ACC112 (cell line): Measurements from ENCODE around the gene CFAP99.
A peak's percentile ranks its signal among the peaks of the same experiment; 100 is the strongest.
"Not testable (repeated sequence)": the region's sequence is repeated elsewhere in the genome, so short reads cannot be mapped to it uniquely, and the experiment has no call there.

ENCODE experiments used
- H2AFZ ChIP-seq: fragments of 200-600 bp; sonication (generic); one replicate; pipeline ENCODE4 v1.6.0; 2017; ENCODE audit warnings: antibody characterized with exemption, low read length; ENCODE audit not compliant: unreplicated experiment
- H3K27ac ChIP-seq: fragments of 200-600 bp; sonication (generic); 2 replicates; pipeline ENCODE4 v1.5.1; 2014; ENCODE audit warnings: low read depth, mild to moderate bottlenecking, antibody characterized with exemption, low read length, moderate library complexity
- H3K27me3 ChIP-seq: fragments of 200-600 bp; sonication (generic); 2 replicates; pipeline ENCODE4 v1.6.1; 2014; ENCODE audit warnings: mild to moderate bottlenecking, antibody characterized with exemption, low read length, moderate library complexity, mixed read lengths; ENCODE audit not compliant: insufficient read depth
- H3K36me3 ChIP-seq: fragments of 200-600 bp; sonication (generic); 2 replicates; pipeline ENCODE4 v1.6.1; 2016; ENCODE audit warnings: mild to moderate bottlenecking, antibody characterized with exemption, low read length, moderate library complexity, mixed read lengths; ENCODE audit not compliant: insufficient read depth
- H3K4me1 ChIP-seq: fragments of 200-600 bp; sonication (generic); one replicate; pipeline ENCODE4 v1.6.1; 2016; ENCODE audit warnings: low read length, mixed read lengths; ENCODE audit not compliant: insufficient read depth, unreplicated experiment, control insufficient read depth
- H3K4me3 ChIP-seq: fragments of 200-600 bp; sonication (generic); 2 replicates; pipeline ENCODE4 v1.5.1; 2014; ENCODE audit warnings: mild to moderate bottlenecking, low read depth, low read length
- H3K79me2 ChIP-seq: fragments of 200-600 bp; sonication (generic); one replicate; pipeline ENCODE4 v1.6.0; 2016; ENCODE audit warnings: low read length; ENCODE audit not compliant: control insufficient read depth, unreplicated experiment, insufficient read depth

Gene CFAP99

DNA sequence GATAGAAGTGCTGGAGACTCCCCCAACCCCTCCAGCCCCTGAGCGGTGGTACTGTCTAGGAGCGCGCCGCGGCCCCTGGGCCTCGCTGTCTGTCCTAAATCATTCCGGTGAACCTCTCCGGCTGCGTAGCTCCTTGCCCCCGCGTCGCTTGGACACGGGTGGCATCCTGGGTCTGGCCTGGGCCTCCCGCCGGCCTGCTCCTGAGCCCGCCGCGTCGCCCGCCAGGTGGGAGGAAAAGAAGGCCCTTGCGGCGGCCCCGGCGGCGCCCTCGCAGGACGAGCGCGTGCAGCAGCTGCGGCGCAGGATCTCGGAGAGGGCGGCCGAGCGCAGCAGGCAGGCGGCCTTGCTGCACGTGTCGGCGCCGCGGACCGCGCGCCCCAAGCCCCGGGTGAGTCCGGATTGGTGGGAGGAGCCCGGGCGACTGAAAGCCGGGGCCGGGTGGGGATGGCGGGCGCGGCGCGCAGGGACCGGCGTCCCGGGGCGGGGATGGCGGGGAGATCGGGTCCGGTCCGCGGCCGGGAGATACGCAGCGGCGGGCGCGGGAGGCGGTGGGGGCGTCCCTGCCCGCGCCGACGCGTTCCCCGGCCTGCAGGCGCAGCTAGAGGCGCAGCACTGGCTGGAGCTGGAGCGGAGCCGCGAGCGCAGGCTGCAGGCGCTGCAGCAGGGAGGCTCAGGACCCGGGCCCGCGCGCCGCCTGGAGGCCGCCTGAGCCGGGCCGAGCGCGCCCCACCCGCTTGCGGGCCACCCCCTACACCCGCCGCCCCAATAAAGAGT lies 43.6 kb downstream of the CFAP99 start:
- no peaks in the 10 kb centered on the region for H3K27me3 ChIP-seq
- peak overlapping the region; percentile 70 for H2AFZ ChIP-seq

DNA sequence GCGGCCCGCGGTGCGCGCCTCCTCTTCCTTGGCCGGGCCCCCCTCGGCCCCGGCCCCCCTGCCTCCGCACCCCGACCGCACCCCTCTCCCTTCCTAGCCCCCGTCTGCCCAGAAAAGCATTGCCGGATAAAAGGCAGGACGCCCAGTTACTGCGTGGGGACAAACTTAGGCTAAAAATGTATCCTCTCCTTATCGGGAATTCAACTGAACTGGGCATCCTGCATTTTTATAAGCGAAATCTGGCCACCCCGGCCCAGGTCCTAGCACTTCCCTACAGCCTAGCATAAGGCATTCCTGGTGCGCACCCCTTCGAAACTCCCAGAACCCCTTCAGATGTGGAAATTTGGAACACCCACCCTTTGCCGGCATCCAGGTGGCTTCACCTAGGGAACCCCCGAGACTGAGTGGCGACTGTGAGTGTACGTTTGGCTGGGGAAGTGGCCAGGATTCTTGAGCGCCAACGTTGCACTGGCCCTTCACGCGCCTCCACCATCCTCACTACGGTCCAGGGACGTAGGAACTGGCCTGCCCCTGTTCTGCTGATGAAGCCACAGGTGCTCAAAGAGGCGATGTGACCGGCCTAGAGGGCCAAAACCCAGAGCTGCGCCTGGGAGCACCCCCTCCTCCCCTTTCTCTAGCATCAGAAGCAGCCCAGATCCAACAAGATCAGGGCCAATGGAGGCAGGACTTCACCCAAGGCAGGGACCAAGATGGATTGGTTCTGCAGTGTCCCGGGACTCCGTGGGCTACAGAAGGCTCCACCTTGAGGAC lies 44.4 kb downstream of the CFAP99 start:
- Histone ChIP-seq H3K4me1 (peaks cover 8% of the 10 kb centered on the region), H3K27ac (no peak overlapping the region), H3K4me3 (peak overlapping the region; percentile 78), H3K36me3 (no peaks in the 10 kb centered on the region), H3K79me2 (peaks cover 7% of the 10 kb centered on the region), H2AFZ (no peak overlapping the region), H3K27me3 (no peaks in the 10 kb centered on the region)

More for the DNA sequence above, 43.6 kb downstream of the CFAP99 start:
- Histone ChIP-seq H3K27ac (no peak overlapping the region), H3K4me3 (peak overlapping the region; percentile 78), H3K4me1 (peaks cover 8% of the 10 kb centered on the region), H3K79me2 (no peaks in the 10 kb centered on the region), H3K36me3 (no peaks in the 10 kb centered on the region)

DNA sequence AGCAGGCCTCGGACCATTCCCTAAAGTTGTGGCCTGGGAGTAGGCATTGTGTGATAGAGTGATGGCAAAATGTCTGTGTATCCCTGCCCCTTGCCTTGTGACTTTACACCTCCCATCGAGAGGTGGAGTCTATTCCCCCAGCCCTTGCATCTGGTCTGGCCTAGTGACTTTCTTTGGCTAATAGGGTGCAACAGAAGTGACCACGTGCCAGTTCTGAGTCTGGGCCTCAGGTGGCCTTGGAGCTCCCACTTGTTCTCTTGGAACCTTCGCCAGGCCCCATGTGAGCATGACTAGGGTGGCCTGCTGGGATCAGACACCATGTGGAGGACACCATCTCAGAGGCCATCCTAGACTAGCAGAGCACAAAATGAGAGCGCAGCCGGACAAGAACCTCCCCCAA lies 46.3 kb downstream of the CFAP99 start:
- peaks cover 8% of the 10 kb centered on the region for H3K4me1 ChIP-seq
- H2AFZ ChIP-seq, result no peak overlapping the region
- H3K4me3 ChIP-seq, result no peak overlapping the region
- H3K36me3 ChIP-seq, result no peaks in the 10 kb centered on the region
- no peak overlapping the region for H3K27ac ChIP-seq
- peaks cover 23% of the 10 kb centered on the region for H3K79me2 ChIP-seq
- H3K27me3 ChIP-seq, result no peaks in the 10 kb centered on the region

DNA sequence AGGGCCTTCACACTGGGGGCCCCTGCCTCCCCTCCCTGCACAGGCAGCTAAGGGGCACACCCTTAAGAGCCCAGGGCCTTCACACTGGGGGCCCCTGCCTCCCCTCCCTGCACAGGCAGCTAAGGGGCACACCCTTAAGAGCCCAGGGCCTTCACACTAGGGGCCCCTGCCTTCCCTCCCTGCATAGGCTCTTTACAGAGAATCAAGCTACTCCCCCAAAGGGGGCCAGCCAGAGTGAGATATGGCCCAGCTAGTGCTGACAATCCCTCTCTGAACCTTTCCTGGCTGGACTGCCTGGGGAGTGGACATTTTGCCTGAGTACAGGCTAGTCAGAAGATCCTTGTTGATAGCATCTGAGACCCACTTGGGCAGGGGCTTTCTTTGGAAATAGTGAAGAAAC lies 46.8 kb downstream of the CFAP99 start:
- Histone ChIP-seq H3K79me2 (peaks cover 28% of the 10 kb centered on the region), H3K4me1 (peaks cover 12% of the 10 kb centered on the region)
- not testable (repeated sequence) for H2AFZ ChIP-seq, H3K27me3 ChIP-seq, H3K4me3 ChIP-seq, H3K36me3 ChIP-seq, H3K27ac ChIP-seq

DNA sequence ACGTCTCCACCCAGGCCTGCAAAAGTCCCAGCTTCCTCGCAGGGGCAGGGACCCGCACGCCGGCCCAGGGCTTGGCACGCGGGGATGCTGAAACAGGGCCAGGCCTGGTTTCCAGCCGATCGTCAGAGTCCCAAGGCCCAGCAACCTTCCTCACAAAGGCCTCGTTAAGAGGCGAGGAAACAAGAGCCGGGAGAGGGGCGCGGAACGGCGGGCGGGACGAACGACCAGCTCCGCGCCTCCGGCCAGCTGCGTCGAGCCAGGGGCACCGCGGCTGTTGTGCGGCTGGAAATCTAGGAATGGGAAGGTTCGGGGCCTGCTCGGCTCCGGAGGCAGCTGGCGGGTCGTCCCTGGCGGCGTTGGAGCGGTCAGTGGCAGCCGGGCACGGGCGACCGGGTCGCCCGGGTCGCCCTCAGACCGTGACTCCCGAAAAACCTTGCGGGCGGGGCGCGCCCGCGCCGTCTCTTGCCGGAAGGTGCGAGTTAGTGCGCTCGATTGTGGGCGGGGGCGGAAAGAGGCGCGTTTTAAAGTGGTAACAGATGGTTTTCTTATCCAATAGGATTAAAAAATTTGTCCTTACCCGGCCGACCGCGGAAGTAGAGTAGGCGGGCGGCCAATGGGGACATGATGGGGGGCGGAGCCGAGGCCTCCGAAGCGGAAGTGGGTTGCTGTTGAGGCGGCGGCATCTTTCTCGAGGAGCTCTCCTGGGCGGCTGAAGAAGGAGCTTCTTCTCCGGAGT lies 49.9 kb downstream of the CFAP99 start, which contains the start of gene RNF4:
RNF4 (plus strand) TSS at position 651 of the 736 bp plus-strand sequence. CDS start 21,388 bp downstream, outside the sequence.
- peak within 1 kb of the TSS; percentile 93 for H3K4me3 ChIP-seq
- peaks cover 9% of the 10 kb centered on the region for H3K4me1 ChIP-seq
- peaks cover 59% of the 10 kb centered on the region for H3K79me2 ChIP-seq
- H3K27me3 ChIP-seq, result no peaks in the 10 kb centered on the region
- H3K27ac ChIP-seq, result peak within 1 kb of the TSS; percentile 74
- H2AFZ ChIP-seq, result peak within 1 kb of the TSS; percentile 72
- H3K36me3 ChIP-seq, result peaks cover 12% of the 10 kb centered on the region

DNA sequence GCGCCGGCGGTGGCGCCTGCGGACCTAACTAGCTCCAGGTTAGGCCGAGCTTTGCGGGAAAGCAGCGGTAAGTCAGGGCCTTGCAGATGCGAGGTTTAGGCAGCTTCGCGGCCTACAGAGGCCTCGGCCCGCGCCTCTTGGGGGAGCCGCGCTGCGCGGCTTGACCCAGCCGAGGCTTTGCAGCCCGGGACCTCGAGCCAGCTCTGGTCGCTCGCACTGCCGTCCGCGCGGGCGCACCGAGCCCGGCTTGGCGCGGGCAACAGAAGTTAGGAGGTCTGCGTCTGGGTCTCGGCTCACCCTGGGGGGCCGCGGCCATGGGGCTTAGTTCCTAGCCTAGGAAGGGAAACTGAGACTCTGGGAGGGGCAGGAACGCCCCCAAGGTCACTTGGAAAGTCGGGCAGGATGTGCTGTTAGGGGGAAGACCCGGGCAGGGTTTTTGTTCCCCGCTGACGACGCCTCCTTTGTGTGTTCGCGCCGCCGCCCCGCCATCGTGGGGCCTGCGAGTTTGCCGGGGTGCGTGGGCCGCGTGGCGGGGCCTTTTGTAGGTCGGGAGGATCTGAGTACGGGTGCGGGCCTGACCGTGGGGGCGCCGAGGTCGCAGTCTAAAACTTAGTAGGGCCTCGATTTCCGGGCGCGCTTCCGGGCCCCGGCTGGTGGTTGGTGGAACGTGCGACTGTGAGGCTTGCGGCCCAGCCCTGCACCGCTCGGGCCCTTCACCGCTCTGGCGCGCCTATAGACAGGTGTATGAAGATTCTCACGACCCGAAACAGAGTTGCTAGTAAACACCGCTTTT lies 50.6 kb downstream of the CFAP99 start:
- peak overlapping the region; percentile 93 for H3K4me3 ChIP-seq
- H3K27me3 ChIP-seq, result no peaks in the 10 kb centered on the region
- H3K79me2 ChIP-seq, result peaks cover 66% of the 10 kb centered on the region
- peaks cover 12% of the 10 kb centered on the region for H3K36me3 ChIP-seq
- peak overlapping the region; percentile 53 for H2AFZ ChIP-seq
- H3K4me1 ChIP-seq, result peaks cover 9% of the 10 kb centered on the region
- H3K27ac ChIP-seq, result peak overlapping the region; percentile 74

DNA sequence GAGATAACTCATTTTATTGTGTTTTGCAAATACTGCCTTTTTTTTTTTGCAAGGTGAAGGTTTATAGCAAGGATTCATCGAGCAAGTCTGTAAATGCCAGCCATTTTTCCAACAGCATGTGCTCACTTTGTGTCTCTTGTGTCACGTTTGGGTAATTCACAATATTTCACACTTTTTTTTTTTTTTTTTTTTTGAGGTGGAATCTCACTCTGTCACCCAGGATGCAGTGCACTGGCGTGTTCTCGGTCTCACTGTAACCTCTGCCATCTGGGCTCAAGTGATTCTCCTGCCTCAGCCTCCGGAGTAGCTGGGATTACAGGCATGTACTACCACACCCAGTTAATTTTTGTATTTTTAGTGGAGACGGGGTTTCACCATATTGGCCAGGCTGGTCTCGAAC lies 52.0 kb downstream of the CFAP99 start:
- peak overlapping the region; percentile 93 for H3K4me3 ChIP-seq
- no peak overlapping the region for H3K27ac ChIP-seq
- peaks cover 9% of the 10 kb centered on the region for H3K4me1 ChIP-seq
- peaks cover 14% of the 10 kb centered on the region for H3K36me3 ChIP-seq
- no peak overlapping the region for H2AFZ ChIP-seq
- no peaks in the 10 kb centered on the region for H3K27me3 ChIP-seq
- peaks cover 80% of the 10 kb centered on the region for H3K79me2 ChIP-seq

DNA sequence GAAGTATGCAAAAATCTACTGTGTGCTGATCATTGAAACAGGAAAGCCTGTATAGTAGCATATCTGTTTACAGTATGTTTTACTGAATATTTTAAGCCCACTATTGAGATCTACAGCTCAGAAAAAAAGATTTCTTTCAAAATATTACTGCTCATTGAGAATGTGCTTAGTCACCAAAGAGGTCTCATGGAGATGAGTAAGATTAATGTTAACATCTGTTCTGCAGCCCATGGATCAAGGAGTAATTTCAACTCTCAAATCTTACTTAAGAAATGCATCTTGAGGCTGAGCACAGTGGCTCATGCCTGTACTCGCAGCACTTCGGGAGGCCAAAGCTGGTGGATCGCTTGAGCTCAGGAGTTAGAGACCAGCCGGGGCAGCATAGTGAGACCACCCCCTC lies 53.4 kb downstream of the CFAP99 start:
- peaks cover 94% of the 10 kb centered on the region for H3K79me2 ChIP-seq
- H3K4me3 ChIP-seq, result no peak overlapping the region
- peaks cover 6% of the 10 kb centered on the region for H3K4me1 ChIP-seq
- no peak overlapping the region for H2AFZ ChIP-seq
- no peaks in the 10 kb centered on the region for H3K27me3 ChIP-seq
- H3K27ac ChIP-seq, result peak overlapping the region; percentile 34
- peaks cover 19% of the 10 kb centered on the region for H3K36me3 ChIP-seq

DNA sequence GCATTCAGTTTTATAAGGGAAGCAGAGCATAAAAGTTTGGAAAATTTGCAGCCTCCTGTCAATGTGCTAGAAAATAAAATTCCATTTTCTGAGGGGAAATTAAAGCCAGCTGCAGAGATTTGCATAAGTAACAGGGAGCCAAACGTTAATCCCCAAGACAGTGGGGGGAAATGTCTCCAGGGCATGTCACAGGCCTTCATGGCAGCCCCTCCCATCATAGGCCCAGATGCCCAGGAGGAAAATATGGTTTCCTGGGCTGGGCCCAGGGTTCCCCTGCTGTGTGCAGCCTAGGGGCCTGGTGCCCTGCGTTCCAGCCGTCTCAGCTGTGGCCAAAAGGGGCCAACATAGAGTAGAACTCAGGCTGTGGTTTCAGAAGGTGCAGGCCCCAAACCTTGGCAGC lies 59.5 kb downstream of the CFAP99 start:
- H3K4me1 ChIP-seq, result peaks cover 13% of the 10 kb centered on the region
- H3K27me3 ChIP-seq, result no peaks in the 10 kb centered on the region
- H3K27ac ChIP-seq, result no peak overlapping the region
- H3K4me3 ChIP-seq, result no peak overlapping the region
- no peak overlapping the region for H2AFZ ChIP-seq
- H3K79me2 ChIP-seq, result peaks cover 99% of the 10 kb centered on the region
- peaks cover 10% of the 10 kb centered on the region; the same call in 1 of the 2 replicates for H3K36me3 ChIP-seq

DNA sequence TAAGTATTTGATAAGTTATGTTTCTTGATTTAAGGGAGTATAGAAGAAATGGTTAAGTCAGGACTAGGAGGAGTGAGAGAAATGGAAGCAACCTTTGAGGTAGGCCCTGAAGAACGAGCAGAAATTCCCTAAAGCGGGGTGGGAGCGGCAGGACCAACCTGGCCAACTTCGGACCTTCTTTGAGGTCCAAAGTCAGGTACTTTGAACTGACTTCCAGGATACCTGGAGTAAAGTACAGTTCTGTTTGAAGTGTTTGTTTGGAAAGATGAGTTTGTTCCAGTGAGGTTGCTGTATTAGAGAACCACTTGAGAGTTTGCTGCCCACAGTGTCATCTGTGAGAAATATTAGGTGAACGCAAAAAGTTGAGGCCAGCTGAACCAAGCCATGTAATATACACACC lies 61.9 kb downstream of the CFAP99 start:
- Histone ChIP-seq H3K27me3 (no peaks in the 10 kb centered on the region), H3K79me2 (peaks cover 100% of the 10 kb centered on the region), H2AFZ (no peak overlapping the region), H3K4me3 (no peak overlapping the region), H3K4me1 (peaks cover 18% of the 10 kb centered on the region), H3K27ac (no peak overlapping the region), H3K36me3 (peaks cover 10% of the 10 kb centered on the region; the same call in 1 of the 2 replicates)
